Neural progenitor cell (in vitro differentiated cells): ENCODE data around the gene EFTUD2.

Source experiments
- EZH2phosphoT487 ChIP-seq: fragments of 200-600 bp; sonication (generic); IDR thresholded peaks from 2 replicates; pipeline ENCODE4 v1.6.1; 2017; ENCODE audit warnings: antibody characterized with exemption
- TF ChIP-seq, protein P1 (sequence below): fragments of 200-600 bp; sonication (generic); IDR thresholded peaks from 2 replicates; pipeline ENCODE4 v1.5.1; 2017; ENCODE audit warnings: antibody characterized with exemption, mild to moderate bottlenecking

DNA sequence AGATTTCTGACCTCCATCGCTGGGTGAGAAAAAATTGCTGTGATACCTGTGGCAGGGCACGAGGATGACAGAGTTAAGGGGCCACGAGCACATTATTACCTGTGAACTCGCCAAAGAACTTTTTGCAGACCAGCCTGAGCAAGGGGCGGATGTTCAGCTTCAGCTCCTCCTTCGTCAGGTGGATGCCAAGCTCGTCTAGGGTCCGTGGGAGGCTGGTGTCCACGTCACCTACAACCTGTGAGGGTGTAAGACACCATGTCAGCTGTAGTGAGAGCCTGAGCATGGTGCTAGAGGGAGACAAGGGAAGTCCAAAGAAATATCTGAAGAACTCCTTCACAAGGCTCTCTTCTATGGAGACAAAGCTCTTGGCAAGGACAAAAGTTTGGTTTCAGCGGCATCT is 34.4 kb downstream of the EFTUD2 start:
- TF ChIP-seq EZH2phosphoT487: no peak
- TF ChIP-seq, protein P1, sequence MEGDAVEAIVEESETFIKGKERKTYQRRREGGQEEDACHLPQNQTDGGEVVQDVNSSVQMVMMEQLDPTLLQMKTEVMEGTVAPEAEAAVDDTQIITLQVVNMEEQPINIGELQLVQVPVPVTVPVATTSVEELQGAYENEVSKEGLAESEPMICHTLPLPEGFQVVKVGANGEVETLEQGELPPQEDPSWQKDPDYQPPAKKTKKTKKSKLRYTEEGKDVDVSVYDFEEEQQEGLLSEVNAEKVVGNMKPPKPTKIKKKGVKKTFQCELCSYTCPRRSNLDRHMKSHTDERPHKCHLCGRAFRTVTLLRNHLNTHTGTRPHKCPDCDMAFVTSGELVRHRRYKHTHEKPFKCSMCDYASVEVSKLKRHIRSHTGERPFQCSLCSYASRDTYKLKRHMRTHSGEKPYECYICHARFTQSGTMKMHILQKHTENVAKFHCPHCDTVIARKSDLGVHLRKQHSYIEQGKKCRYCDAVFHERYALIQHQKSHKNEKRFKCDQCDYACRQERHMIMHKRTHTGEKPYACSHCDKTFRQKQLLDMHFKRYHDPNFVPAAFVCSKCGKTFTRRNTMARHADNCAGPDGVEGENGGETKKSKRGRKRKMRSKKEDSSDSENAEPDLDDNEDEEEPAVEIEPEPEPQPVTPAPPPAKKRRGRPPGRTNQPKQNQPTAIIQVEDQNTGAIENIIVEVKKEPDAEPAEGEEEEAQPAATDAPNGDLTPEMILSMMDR: no peak
